Panc1 (cell line): ENCODE data around the gene ECI2. TPM values are rescaled to one million over a fixed set of nuclear protein-coding genes. Genes with fewer than 3 reads are reported as not detected.
"Not testable (repeated sequence)": the region's sequence is repeated elsewhere in the genome, so short reads cannot be mapped to it uniquely, and the experiment has no call there.

Experiments
- ATAC-seq: fragments of 200-7000 bp; cut with Tn5 transposase; 2 replicates; pipeline ENCODE4 v1.9.1; 2020; ENCODE audit warnings: mild to moderate bottlenecking, moderate library complexity
- BruUV-seq: library from RNA; stranded (reverse); fragments of 400-500 nt; replicated peaks from 2 replicates; lab custom pipeline; 2021; lab: Mats Ljungman, UMichigan
- CTCF ChIA-PET: fragments of 300-600 bp; sonication (Branson Sonifier 250); formaldehyde crosslinking; loops from one replicate; lab custom pipeline; 2022; ENCODE audit warnings: antibody characterized with exemption; lab: Charles Lee
- POLR2A ChIA-PET: fragments of 300-600 bp; sonication (Branson Sonifier 250); formaldehyde crosslinking; loops from one replicate; lab custom pipeline; 2022; ENCODE audit warnings: antibody characterized with exemption; lab: Charles Lee
- DNase-seq: peaks from one replicate; pipeline ENCODE4 v3.0.0-alpha.2; 2010; ENCODE audit warnings: low read depth, low spot score
- H3K27ac ChIP-seq: 2 replicates; pipeline ENCODE4 v1.5.1; 2011; ENCODE audit warnings: mild to moderate bottlenecking, low read length, inconsistent platforms
- H3K27me3 ChIP-seq: fragments of 200-500 bp; sonication (Bioruptor generic); 2 replicates; pipeline ENCODE4 v1.6.0; 2014; ENCODE audit warnings: low read length, inconsistent platforms; ENCODE audit not compliant: control insufficient read depth, insufficient read depth
- H3K36me3 ChIP-seq: fragments of 200-500 bp; sonication (Bioruptor generic); 2 replicates; pipeline ENCODE4 v1.5.1; 2014; ENCODE audit warnings: inconsistent platforms, mild to moderate bottlenecking, low read length, moderate library complexity; ENCODE audit not compliant: control insufficient read depth, insufficient read depth
- H3K4me1 ChIP-seq: 2 replicates; pipeline ENCODE4 v1.5.1; 2011; ENCODE audit warnings: inconsistent platforms, mild to moderate bottlenecking, low read length, moderate library complexity; ENCODE audit not compliant: control insufficient read depth, insufficient read depth
- H3K4me3 ChIP-seq, 2 experiments: 2 replicates each; pipeline ENCODE4 v1.5.1; 2011 to 2012; ENCODE audit warnings: low read depth in 2 of 2, low read length in 2 of 2, mild to moderate bottlenecking in 2 of 2, inconsistent platforms in 1 of 2, moderate library complexity in 1 of 2
- H3K9me3 ChIP-seq: fragments of 200-500 bp; sonication (Bioruptor generic); 2 replicates; pipeline ENCODE4 v1.5.1; 2014; ENCODE audit warnings: low read depth, mild to moderate bottlenecking, inconsistent platforms, low read length, moderate library complexity; ENCODE audit not compliant: control insufficient read depth, insufficient read depth
- CTCF ChIP-seq: fragments of 450-650 bp; IDR thresholded peaks from 2 replicates; pipeline ENCODE4 v1.5.1; 2017; ENCODE audit warnings: mild to moderate bottlenecking
- POLR2AphosphoS5 ChIP-seq: IDR thresholded peaks from 2 replicates; pipeline ENCODE4 v1.6.1; 2012; ENCODE audit warnings: mild to moderate bottlenecking, low read depth, low read length, moderate library complexity
- REST ChIP-seq, 2 experiments: IDR thresholded peaks; 2 replicates each; pipeline ENCODE4 v1.6.1; 2011 to 2012; ENCODE audit warnings: low read depth in 2 of 2, control low read depth in 1 of 2, low read length in 1 of 2, mild to moderate bottlenecking in 1 of 2, moderate library complexity in 1 of 2; ENCODE audit not compliant: insufficient read depth in 1 of 2
- SIN3A ChIP-seq: IDR thresholded peaks from 2 replicates; pipeline ENCODE4 v1.6.1; 2012; ENCODE audit warnings: low read depth, mild to moderate bottlenecking, low read length, moderate library complexity, borderline replicate concordance; ENCODE audit not compliant: insufficient read depth
- TCF7L2 ChIP-seq: IDR thresholded peaks from 2 replicates; pipeline ENCODE4 v1.6.1; 2011; ENCODE audit warnings: mild to moderate bottlenecking, low read depth, low read length, inconsistent platforms
- in situ Hi-C: cut with HindIII; loops from 2 replicates; pipeline ENCODE4 v1.10.0; 2016; ENCODE audit warnings: low sequenced_read_pairs, low pct_unique_long_range_greater_than_20kb
- intact Hi-C: fragments of 100-400 bp; cut with micrococcal nuclease; formaldehyde crosslinking; loops from one replicate; pipeline ENCODE4 v1.10.0; 2022; ENCODE audit not compliant: unreplicated experiment
- total RNA-seq: library from RNA; stranded (reverse); gene quantifications from one replicate; pipeline ENCODE4 v1.2.1, GENCODE V29; 2021; ENCODE audit not compliant: unreplicated experiment

ECI2 gene
- total RNA-seq, 1 experiment from 2014 or later = 34.5 TPM

- in situ Hi-C loops = no loop called here
- H3K9me3 ChIP-seq = no peaks in the 10 kb centered on the region
- ChIA-PET CTCF (no interaction called here), POLR2A (interaction anchor here (0.6 kb wide), 1 partner anchor 26 kb away, joined by 3 read pairs; no protein-coding TSS in a partner anchor)
- ATAC-seq = no peak
- no peaks in the 10 kb centered on the region for H3K4me1 ChIP-seq
- no peaks in the 10 kb centered on the region; the same call in none of the 2 replicates for H3K36me3 ChIP-seq
- DNase-seq = no peak
- H3K27me3 ChIP-seq = no peaks in the 10 kb centered on the region
- H3K4me3 ChIP-seq = no peak overlapping the region
- no TSS peak for BruUV-seq
- intact Hi-C loops = no loop called here
- TF ChIP-seq SIN3A = no peak
- no peak for TF ChIP-seq CTCF
- TF ChIP-seq REST (IDR thresholded peaks at IDR 0.05; ENCODE audit: insufficient read depth in 1 of 2, low read depth in 2 of 2, low read length in 1 of 2) = no peak
- H3K27ac ChIP-seq = no peak overlapping the region
Observed at GRCh38 chr6:4113649-4114048, 21.7 kb downstream of the ECI2 start.

GRCh38 chr6:4112366-4112765, 23.0 kb downstream of the ECI2 start:
- CTCF ChIA-PET = no interaction called here
- POLR2A ChIA-PET = no interaction called here
- DNase-seq (no peak), ATAC-seq (no peak)
- intact Hi-C loops (no loop called here), in situ Hi-C loops (no loop called here)
- H3K9me3 ChIP-seq = no peaks in the 10 kb centered on the region
- no peaks in the 10 kb centered on the region for H3K4me1 ChIP-seq
- BruUV-seq = no TSS peak
- no peak overlapping the region for H3K27ac ChIP-seq
- TF ChIP-seq SIN3A (no peak), TCF7L2 (no peak), REST (IDR thresholded peaks at IDR 0.05; ENCODE audit: insufficient read depth in 1 of 2, low read depth in 2 of 2, low read length in 1 of 2) (no peak), POLR2AphosphoS5 (no peak), CTCF (no peak)
- H3K36me3 ChIP-seq = no peaks in the 10 kb centered on the region; the same call in none of the 2 replicates
- no peak overlapping the region for H3K4me3 ChIP-seq
- H3K27me3 ChIP-seq = no peaks in the 10 kb centered on the region; the same call in 1 of the 2 replicates

- H3K27me3 ChIP-seq, H3K36me3 ChIP-seq, H3K27ac ChIP-seq, intact Hi-C loops, H3K4me3 ChIP-seq, in situ Hi-C loops, BruUV-seq, DNase-seq, H3K4me1 ChIP-seq, CTCF ChIA-PET, H3K9me3 ChIP-seq, POLR2A ChIA-PET, ATAC-seq: not testable (repeated sequence)
Observed at GRCh38 chr6:4109363-4109815, 26.0 kb downstream of the ECI2 start.
